NCI-H526 (cell line): ENCODE results near the gene QSOX1.
A peak's percentile ranks its signal among the peaks of the same experiment; 100 is the strongest.
"Not testable (repeated sequence)": the region's sequence is repeated elsewhere in the genome, so short reads cannot be mapped to it uniquely, and the experiment has no call there.

Source experiments
- DNase-seq, 2 experiments: peaks; one replicate each; lab custom pipeline; 2025; lab: John Stamatoyannopoulos, UW

QSOX1 gene

GRCh38 chr1:180154325-180155181 lies at the start of gene QSOX1:
Gene QSOX1 (plus strand): TSS chr1:180154869. CDS start chr1:180154908, 39 bp downstream.
- peak; percentile 88 to 99 for DNase-seq

- DNase-seq = no peak
Measured at GRCh38 chr1:180112091-180112490, 42.6 kb upstream of the QSOX1 start.

GRCh38 chr1:180112984-180113647 lies 41.6 kb upstream of the QSOX1 start:
- DNase-seq = no peak

- no peak for DNase-seq
Measured at GRCh38 chr1:180114396-180114945, 40.2 kb upstream of the QSOX1 start.

- no peak for DNase-seq
Measured at GRCh38 chr1:180116964-180117763, 37.5 kb upstream of the QSOX1 start.

GRCh38 chr1:180117764-180118116 lies 36.9 kb upstream of the QSOX1 start:
- no peak for DNase-seq

GRCh38 chr1:180119837-180120236 lies 34.8 kb upstream of the QSOX1 start:
- DNase-seq = peak; percentile 97

GRCh38 chr1:180123463-180123936 lies 31.2 kb upstream of the QSOX1 start:
- no peak for DNase-seq

GRCh38 chr1:180130651-180131050 lies 24.0 kb upstream of the QSOX1 start:
- no peak for DNase-seq

GRCh38 chr1:180131510-180131909 lies 23.2 kb upstream of the QSOX1 start:
- DNase-seq = no peak

GRCh38 chr1:180133193-180133592 lies 21.5 kb upstream of the QSOX1 start:
- DNase-seq = no peak

- DNase-seq = not testable (repeated sequence)
Measured at GRCh38 chr1:180133688-180134087, 21.0 kb upstream of the QSOX1 start.

- no peak for DNase-seq
Measured at GRCh38 chr1:180135535-180135934, 19.1 kb upstream of the QSOX1 start.

- DNase-seq = no peak
Measured at GRCh38 chr1:180136331-180136967, 18.2 kb upstream of the QSOX1 start.

- DNase-seq = no peak
Measured at GRCh38 chr1:180136968-180137356, 17.7 kb upstream of the QSOX1 start.

- DNase-seq = no peak
Measured at GRCh38 chr1:180137776-180138175, 16.9 kb upstream of the QSOX1 start.

GRCh38 chr1:180141381-180141934 lies 13.2 kb upstream of the QSOX1 start:
- DNase-seq = no peak

GRCh38 chr1:180143359-180143758 lies 11.3 kb upstream of the QSOX1 start:
- no peak for DNase-seq

- DNase-seq = no peak
Measured at GRCh38 chr1:180144659-180145357, 9.9 kb upstream of the QSOX1 start.

GRCh38 chr1:180145446-180145845 lies 9.2 kb upstream of the QSOX1 start:
- no peak for DNase-seq

- DNase-seq = no peak
Measured at GRCh38 chr1:180150982-180151381, 3.7 kb upstream of the QSOX1 start.
